ENCODE measurements around the gene ITIH1.

Gene ITIH1

GRCh38 chr3:52817221-52817620 lies 39.8 kb downstream of the ITIH1 start:
- no peak for DNase-seq

DNA sequence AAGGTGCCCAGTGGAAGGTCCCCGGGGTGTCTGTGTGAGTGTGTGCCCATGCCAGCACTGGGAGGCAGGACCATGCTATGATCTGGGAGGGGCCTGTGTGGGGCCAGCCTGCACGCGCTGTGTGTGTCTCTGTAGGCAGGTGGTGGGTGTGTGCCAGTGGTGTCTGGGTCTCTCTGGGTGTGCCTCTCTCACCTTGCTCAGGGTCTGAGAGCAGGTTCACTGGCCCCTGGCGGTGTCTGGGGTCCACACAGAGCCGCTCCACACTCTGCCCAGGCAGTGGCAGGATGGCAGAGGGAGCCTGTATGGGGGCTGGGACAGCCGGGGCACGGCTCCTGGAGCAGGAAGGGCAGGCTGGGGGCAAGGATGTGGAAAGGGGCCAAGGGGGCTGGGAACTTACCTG lies 40.5 kb downstream of the ITIH1 start:
- DNase-seq: no peak

DNA sequence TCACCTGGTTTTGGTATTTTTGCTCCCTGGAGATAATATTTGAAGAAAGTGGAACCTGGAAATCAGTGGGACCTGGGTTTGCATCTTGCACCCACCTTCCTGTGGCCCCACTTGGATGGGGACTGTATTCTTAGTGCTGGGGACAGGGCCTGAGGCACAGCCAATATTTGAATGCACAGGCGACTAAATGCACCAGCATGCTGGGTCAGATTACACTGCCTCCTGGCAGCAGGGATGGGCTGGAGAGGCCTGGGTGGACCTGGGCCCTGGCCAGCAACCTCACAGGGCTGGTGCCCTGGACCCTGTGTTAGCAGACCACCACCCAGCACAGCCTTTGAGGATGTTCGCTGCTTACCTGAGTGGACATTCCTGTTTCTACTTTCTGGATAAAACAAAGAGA lies 42.5 kb downstream of the ITIH1 start:
- no peak for DNase-seq

DNA sequence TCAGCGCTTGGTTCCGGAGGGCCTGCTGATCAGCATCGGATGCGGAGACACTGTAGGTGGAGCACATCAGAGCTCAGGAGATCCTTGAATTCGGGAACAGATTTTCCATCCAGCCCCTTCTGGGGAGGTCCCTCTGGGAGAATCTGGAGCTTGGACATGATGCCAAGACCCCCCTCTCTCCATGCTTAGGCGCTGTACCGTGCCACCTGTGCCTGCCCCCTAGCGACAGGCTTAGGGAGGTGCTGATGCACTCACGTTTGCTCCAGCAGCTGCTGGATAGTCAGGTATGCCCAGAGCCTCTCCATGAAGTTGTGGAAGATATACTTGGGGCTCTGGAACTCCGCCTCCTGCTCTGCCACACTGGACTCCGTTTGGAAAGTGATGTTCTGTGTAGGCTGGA lies 43.3 kb downstream of the ITIH1 start:
- no peak for DNase-seq

GRCh38 chr3:52822363-52822762 lies 45.0 kb downstream of the ITIH1 start:
- DNase-seq: no peak

GRCh38 chr3:52824037-52824436 lies 46.6 kb downstream of the ITIH1 start:
- no peak for DNase-seq

DNA sequence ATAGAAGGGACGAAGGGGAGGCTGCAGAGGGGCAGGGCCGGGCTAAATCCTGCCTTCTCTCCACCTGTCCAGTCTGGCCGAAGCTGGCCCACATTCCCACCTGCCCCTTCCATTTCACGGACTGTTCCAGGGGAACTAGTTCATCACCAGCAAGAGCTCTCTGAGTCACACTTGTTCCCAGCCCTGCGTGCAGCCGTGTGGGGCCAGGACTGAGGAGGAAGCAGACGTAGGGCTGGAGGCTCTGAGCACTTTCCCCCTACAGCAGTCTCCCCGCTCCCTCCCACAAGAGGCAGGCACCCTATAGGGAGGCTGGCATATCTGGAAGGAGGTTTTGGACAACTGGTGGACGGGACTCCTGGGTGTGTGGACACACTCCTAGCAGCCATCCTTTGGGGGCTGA lies 50.0 kb downstream of the ITIH1 start:
- DNase-seq: no peak

- DNase-seq: no peak
Observed at GRCh38 chr3:52827866-52828376, 50.5 kb downstream of the ITIH1 start.

GRCh38 chr3:52829482-52829881 lies 52.1 kb downstream of the ITIH1 start:
- no peak for DNase-seq

GRCh38 chr3:52829906-52830463 lies 52.6 kb downstream of the ITIH1 start:
- no peak for DNase-seq

- DNase-seq: no peak
Observed at GRCh38 chr3:52830535-52831258, 53.3 kb downstream of the ITIH1 start, which contains the start of gene ITIH4. Gene ITIH4, minus strand, starts transcription at chr3:52830672. Its CDS starts 30 bp downstream, at chr3:52830642.

DNA sequence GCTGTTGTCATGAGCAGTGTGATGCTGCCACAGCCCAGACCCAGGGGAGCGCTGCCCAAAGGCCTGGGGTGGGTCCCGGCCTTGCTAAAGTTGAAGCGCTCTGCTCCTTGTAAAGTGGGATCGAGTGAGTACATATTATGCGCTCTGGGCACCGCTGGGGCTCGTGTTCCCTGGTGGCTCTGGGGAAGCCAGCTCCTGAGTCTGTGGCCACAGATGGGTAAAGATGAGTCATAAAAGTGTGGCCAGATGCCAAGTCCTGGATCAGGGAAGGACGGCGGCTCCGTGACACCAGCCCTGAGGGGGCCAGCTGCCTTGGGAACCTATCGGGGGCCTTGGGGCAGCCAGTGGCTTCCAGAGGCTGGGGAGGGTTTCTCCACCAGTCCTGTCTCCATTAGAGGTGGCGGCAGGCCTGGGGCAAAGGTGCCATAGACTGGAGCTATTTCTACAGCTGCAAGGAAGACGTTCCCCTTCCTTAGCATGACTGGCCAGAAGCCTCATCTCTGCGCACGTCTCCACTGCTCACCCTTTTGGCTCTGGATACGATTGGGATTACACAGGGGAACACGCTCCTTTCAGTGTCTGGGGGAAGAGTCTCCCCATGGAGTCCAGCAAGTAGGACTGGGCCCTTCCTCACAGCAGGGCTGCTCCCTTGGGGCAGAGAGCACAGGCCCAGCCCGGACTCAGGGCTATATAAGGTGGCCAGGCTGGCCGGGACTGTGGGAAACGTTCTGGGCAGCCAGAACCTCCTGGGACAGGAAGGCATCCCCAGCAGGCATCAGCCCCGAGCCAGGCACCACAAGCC lies 54.3 kb downstream of the ITIH1 start:
- no peak for DNase-seq

GRCh38 chr3:52833202-52833601 lies 55.8 kb downstream of the ITIH1 start:
- DNase-seq: no peak

- no peak for DNase-seq
Observed at GRCh38 chr3:52834871-52835501, 57.6 kb downstream of the ITIH1 start, which contains the start of gene MUSTN1. Gene MUSTN1, minus strand, starts transcription at chr3:52835019. Its CDS starts 71 bp downstream, at chr3:52834948.

DNA sequence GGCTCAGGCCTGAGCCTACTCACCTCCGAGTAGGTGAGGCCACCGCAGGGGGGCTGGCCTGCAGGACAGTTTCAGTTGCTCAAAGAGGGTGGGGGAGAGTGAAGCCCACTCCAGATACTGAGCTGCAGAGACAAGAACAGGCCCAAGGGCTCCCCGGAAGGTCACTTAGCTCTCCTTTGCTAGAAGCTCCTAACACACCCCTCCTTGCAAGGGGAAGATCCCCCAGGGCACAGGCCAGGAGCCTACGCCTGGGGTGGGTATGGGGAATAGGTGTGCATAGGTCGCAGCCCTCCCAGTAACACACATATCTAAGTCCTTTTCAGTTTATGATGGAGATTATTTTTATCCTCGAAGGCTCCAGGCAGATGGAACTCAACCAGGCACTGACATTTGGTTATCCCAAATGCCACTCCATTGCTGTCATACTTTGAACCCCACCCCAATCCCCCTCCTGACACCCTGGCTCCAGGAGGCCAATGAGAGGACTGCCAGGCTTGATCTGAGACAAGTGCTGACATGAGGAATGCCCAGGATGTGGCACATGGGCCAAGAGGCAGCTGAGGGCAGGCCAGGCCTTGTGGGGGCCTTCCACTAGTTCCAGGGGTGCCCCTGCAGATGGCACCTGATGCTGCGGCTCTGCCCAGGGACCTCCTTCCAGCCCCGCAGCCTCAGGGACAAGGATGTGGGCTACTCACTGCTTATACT lies 58.5 kb downstream of the ITIH1 start:
- no peak for DNase-seq

DNA sequence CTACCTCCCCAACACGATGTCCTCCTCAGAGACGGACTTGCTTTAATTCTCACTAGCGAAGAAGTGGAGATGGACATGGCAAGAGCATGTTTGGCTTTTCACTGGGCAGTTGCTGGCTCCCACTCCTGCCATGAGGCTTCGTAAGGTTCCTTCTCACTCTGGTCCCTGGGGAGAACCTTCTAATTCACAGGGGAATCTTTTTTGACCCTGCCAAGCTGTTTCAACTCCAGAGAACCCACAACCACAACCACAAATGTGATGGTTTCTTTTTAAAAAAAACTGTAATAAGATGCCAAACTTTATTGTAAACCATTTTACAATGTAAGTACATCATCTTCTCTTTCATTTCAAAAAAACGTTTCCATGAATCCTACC lies 59.1 kb downstream of the ITIH1 start:
- no peak for DNase-seq

- no peak for DNase-seq
Observed at GRCh38 chr3:52836986-52837385, 59.6 kb downstream of the ITIH1 start.

GRCh38 chr3:52838561-52839267 lies 61.3 kb downstream of the ITIH1 start:
- DNase-seq: no peak

- no peak for DNase-seq
Observed at GRCh38 chr3:52839268-52839575, 61.8 kb downstream of the ITIH1 start.

DNA sequence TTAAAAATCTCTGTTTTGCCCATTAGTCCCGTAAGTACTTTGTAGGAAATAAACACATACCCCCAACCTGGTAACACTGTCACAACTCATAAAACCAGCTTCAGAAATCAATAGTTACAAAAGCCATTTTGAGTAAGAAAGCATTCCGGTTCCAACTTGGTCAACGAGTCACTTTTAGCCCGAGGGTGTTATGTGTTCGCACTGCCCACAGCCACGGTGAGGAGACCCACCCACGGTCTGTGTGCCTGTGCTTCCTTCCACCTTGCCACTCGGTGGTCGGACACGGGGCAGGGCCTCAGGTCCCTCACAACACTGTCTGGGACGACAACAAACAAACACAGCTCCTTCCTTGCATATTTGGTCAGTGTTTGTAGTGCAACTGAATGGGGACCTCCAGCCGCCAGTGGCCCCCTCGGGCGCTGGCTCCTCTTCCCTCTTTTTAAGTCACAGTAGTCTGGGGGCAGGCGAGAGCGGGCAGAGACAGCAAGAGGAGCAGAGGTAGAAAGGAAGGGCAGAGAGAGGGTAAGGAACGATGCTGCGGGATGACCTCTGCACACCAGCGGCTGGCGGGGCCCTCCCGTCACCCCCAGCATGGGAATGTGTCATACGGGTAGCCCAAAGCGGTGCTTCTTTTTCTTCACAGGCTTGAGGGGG lies 62.6 kb downstream of the ITIH1 start:
- DNase-seq: no peak

GRCh38 chr3:52841211-52841980 lies 64.0 kb downstream of the ITIH1 start:
- no peak for DNase-seq

All from NCI-H226 (cell line).